OCI-LY7 (cell line): ENCODE results near the gene IL18R1. TPM values are rescaled to one million over a fixed set of nuclear protein-coding genes. Genes with fewer than 3 reads are reported as not detected.

Experiments
- BruUV-seq: library from RNA; stranded (reverse); fragments of 400-500 nt; replicated peaks from 2 replicates; lab custom pipeline; 2021; lab: Mats Ljungman, UMichigan
- CTCF ChIA-PET: fragments of 300-600 bp; sonication (Branson Sonifier 250); formaldehyde crosslinking; loops from one replicate; lab custom pipeline; 2022; ENCODE audit warnings: antibody characterized with exemption; ENCODE audit not compliant: unreplicated experiment; lab: Charles Lee
- POLR2A ChIA-PET: fragments of 300-600 bp; sonication (Branson Sonifier 250); formaldehyde crosslinking; loops from one replicate; lab custom pipeline; 2022; ENCODE audit warnings: antibody characterized with exemption; lab: Charles Lee
- DNase-seq: peaks from one replicate; pipeline ENCODE4 v3.0.0-alpha.2; 2015; ENCODE audit warnings: low spot score
- H2AFZ ChIP-seq: fragments of 200-600 bp; sonication (generic), shearing (Covaris generic); 2 replicates; pipeline ENCODE4 v1.6.1; 2014; ENCODE audit warnings: mild to moderate bottlenecking, antibody characterized with exemption, low read length, moderate library complexity
- H3K27ac ChIP-seq: fragments of 200-600 bp; sonication (generic); 2 replicates; pipeline ENCODE4 v1.5.1; 2014; ENCODE audit warnings: mixed run types, low read depth, mild to moderate bottlenecking, moderate library complexity, low read length, inconsistent platforms; ENCODE audit not compliant: poor library complexity, severe bottlenecking
- H3K36me3 ChIP-seq: fragments of 200-600 bp; sonication (generic); 2 replicates; pipeline ENCODE4 v1.6.1; 2014; ENCODE audit warnings: mild to moderate bottlenecking, antibody characterized with exemption, low read length, moderate library complexity, mixed read lengths; ENCODE audit not compliant: insufficient read depth
- H3K4me1 ChIP-seq: fragments of 200-600 bp; sonication (generic); 2 replicates; pipeline ENCODE4 v1.5.1; 2014; ENCODE audit warnings: mild to moderate bottlenecking, low read length; ENCODE audit not compliant: insufficient read depth, poor library complexity, severe bottlenecking
- H3K4me2 ChIP-seq: fragments of 200-600 bp; sonication (generic); 2 replicates; pipeline ENCODE4 v1.6.1; 2014; ENCODE audit warnings: mild to moderate bottlenecking, low read length
- H3K4me3 ChIP-seq: fragments of 200-600 bp; sonication (generic); 2 replicates; pipeline ENCODE4 v1.5.1; 2014; ENCODE audit warnings: mild to moderate bottlenecking, low read depth, low read length; ENCODE audit not compliant: poor library complexity, severe bottlenecking
- H3K79me2 ChIP-seq: fragments of 200-600 bp; sonication (generic); 2 replicates; pipeline ENCODE4 v1.6.1; 2016; ENCODE audit warnings: low read depth, mild to moderate bottlenecking, low read length, moderate library complexity, mixed read lengths; ENCODE audit not compliant: insufficient read depth
- H3K9me2 ChIP-seq: fragments of 200-600 bp; sonication (generic); 2 replicates; pipeline ENCODE4 v1.6.1; 2016; ENCODE audit warnings: mild to moderate bottlenecking, low read length, mixed read lengths; ENCODE audit not compliant: insufficient read depth
- H3K9me3 ChIP-seq: fragments of 200-600 bp; sonication (generic); 2 replicates; pipeline ENCODE4 v1.6.1; 2014; ENCODE audit warnings: mild to moderate bottlenecking, mixed run types, low read length, mixed read lengths
- H4K20me1 ChIP-seq: fragments of 200-600 bp; sonication (generic); 2 replicates; pipeline ENCODE4 v1.6.1; 2014; ENCODE audit warnings: mild to moderate bottlenecking, antibody characterized with exemption, low read length, moderate library complexity, mixed read lengths; ENCODE audit not compliant: insufficient read depth
- EZH2phosphoT487 ChIP-seq: fragments of 200-600 bp; sonication (generic); IDR thresholded peaks from 2 replicates; pipeline ENCODE4 v1.6.1; 2018; ENCODE audit warnings: low read depth, borderline replicate concordance, mild to moderate bottlenecking, mixed run types, antibody characterized with exemption, low read length, moderate library complexity, mixed read lengths
- intact Hi-C: fragments of 100-400 bp; cut with micrococcal nuclease; formaldehyde crosslinking; loops from one replicate; pipeline ENCODE4 v1.10.0; 2022; ENCODE audit not compliant: unreplicated experiment
- total RNA-seq, 2 experiments: library from RNA; depleted of rRNA in 1 of 2; stranded (reverse); fragments of >200 nt in 1 of 2; shearing (Covaris generic) in 1 of 2; gene quantifications; 2 replicates each; pipeline ENCODE4 v1.2.3, GENCODE V29; 2014 to 2022
- TF ChIP-seq, protein P1 (sequence below): fragments of 200-600 bp; sonication (generic); conservative IDR thresholded peaks from 2 replicates; pipeline ENCODE4 v1.5.1; 2014; ENCODE audit warnings: mild to moderate bottlenecking, antibody characterized with exemption, low read length, moderate library complexity, mixed read lengths

Gene IL18R1
- total RNA-seq, 2 experiments from 2014 or later = not detected

DNA sequence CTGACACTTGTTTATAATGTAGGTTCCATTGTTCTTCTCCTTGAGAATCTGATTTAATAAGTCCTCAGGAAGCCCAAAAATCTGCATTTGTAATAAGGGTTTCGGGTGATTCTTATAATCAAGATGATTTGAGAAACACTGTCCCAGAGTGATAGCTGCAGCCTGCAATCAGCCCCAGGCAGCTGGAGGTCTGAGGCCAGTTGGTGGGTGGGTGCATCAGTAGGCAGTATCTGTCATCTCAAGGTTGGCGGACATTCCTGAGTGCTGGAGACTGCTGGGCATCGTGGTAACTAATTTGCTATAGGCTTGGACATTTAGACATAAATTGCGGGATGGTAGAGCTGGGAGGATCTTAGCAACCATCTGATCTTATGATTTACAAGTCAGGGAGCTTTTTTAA, 64.7 kb downstream of the IL18R1 start:
- DNase-seq = no peak
- ChIA-PET CTCF (no interaction called here), POLR2A (no interaction called here)
- Histone ChIP-seq H2AFZ (no peak overlapping the region), H3K4me2 (no peak overlapping the region), H3K36me3 (no peaks in the 10 kb centered on the region), H3K79me2 (no peaks in the 10 kb centered on the region), H3K4me3 (no peak overlapping the region), H3K4me1 (no peaks in the 10 kb centered on the region), H3K9me2 (no peaks in the 10 kb centered on the region), H3K27ac (no peak overlapping the region), H3K9me3 (no peaks in the 10 kb centered on the region), H4K20me1 (no peaks in the 10 kb centered on the region)
- no peak for TF ChIP-seq EZH2phosphoT487
- TF ChIP-seq, protein P1, sequence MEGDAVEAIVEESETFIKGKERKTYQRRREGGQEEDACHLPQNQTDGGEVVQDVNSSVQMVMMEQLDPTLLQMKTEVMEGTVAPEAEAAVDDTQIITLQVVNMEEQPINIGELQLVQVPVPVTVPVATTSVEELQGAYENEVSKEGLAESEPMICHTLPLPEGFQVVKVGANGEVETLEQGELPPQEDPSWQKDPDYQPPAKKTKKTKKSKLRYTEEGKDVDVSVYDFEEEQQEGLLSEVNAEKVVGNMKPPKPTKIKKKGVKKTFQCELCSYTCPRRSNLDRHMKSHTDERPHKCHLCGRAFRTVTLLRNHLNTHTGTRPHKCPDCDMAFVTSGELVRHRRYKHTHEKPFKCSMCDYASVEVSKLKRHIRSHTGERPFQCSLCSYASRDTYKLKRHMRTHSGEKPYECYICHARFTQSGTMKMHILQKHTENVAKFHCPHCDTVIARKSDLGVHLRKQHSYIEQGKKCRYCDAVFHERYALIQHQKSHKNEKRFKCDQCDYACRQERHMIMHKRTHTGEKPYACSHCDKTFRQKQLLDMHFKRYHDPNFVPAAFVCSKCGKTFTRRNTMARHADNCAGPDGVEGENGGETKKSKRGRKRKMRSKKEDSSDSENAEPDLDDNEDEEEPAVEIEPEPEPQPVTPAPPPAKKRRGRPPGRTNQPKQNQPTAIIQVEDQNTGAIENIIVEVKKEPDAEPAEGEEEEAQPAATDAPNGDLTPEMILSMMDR = no peak
- BruUV-seq = no TSS peak
- intact Hi-C loops = no loop called here

DNA sequence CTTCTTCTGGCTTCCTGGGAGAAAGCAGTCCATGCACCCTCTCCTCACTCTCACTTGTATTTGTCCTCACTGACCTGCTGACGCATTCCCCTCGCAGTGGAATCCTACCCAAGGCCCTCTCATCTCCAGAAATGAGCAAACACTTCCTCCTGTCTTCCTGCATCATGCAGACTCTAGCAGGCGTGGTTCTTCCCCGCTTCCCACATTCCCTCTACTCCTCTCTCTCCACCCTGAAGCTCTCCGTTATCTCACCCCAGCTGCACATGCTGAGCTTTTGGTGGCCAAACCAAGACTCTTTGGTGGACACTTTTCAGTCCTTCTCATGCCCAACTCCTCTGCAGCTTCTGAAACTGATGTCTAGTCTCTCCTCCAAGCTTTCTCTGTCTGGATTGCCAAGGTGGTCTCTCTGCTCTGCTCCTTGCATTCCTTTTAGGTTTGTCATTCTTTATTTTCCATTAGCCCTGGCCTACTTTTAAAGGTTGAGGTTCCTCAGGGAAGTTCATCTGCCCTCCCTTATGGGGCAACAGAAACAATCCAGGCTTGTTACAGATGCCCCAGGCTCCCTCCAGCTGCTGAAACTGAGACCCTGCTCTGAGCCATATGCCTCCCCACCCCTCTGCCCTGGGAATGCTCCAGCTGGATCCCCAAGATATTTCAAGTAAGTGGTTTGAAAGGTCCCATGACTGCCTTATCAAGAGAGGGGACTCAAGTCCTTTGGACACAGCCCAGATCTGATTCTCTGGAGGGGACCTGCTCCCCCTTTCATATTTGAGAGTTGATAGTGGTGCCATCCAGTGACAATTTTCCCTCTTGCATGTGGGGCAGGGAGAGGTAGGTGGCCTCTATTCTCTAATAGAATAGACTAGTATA, 66.5 kb downstream of the IL18R1 start:
- no TSS peak for BruUV-seq
- no peak for DNase-seq
- POLR2A ChIA-PET = interaction anchor here (0.7 kb wide), 1 partner anchor 27 kb away, joined by 3 read pairs; no protein-coding TSS in a partner anchor
- Histone ChIP-seq H3K4me1 (no peaks in the 10 kb centered on the region), H3K36me3 (no peaks in the 10 kb centered on the region), H3K4me2 (no peak overlapping the region), H4K20me1 (no peaks in the 10 kb centered on the region), H3K4me3 (no peak overlapping the region), H3K27ac (no peak overlapping the region), H3K9me2 (no peaks in the 10 kb centered on the region), H3K79me2 (no peaks in the 10 kb centered on the region), H3K9me3 (no peaks in the 10 kb centered on the region), H2AFZ (no peak overlapping the region)
- intact Hi-C loops = no loop called here
- CTCF ChIA-PET = no interaction called here
- no peak for TF ChIP-seq EZH2phosphoT487
- TF ChIP-seq, protein P1 = no peak

DNA sequence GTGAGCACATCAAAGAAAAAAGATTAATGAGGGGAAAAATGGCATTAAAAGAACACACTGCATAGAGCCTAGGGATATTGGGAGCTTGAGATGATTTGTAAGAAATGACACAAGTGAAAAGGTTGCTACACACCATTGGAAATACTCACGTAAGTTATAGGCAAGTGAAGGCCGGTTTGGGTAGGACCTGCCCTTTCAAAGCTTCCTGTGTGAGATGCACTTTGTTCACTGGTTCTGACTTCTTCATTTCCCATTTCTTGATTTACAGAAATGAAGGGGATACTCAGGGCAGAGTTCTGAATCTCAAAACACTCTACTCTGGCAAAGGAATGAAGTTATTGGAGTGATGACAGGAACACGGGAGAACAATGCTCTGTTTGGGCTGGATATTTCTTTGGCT, 67.3 kb downstream of the IL18R1 start, which contains the start of gene IL18RAP:
Gene IL18RAP (plus strand): TSS at position 251 of the 400 bp plus-strand sequence. CDS start 118 bp downstream, at position 369.
- ChIA-PET CTCF (no interaction called here), POLR2A (interaction anchor here (0.7 kb wide), 1 partner anchor 28 kb away, joined by 3 read pairs; no protein-coding TSS in a partner anchor)
- Histone ChIP-seq H4K20me1 (no peaks in the 10 kb centered on the region), H3K4me3 (no peak within 1 kb of the TSS), H3K9me3 (no peaks in the 10 kb centered on the region), H3K79me2 (no peaks in the 10 kb centered on the region), H3K4me1 (no peaks in the 10 kb centered on the region), H3K4me2 (no peak within 1 kb of the TSS), H3K27ac (no peak within 1 kb of the TSS), H3K36me3 (no peaks in the 10 kb centered on the region), H3K9me2 (no peaks in the 10 kb centered on the region), H2AFZ (no peak within 1 kb of the TSS)
- BruUV-seq = no TSS peak
- TF ChIP-seq, protein P1 = no peak
- no peak for TF ChIP-seq EZH2phosphoT487
- intact Hi-C loops = no loop called here
- no peak for DNase-seq
